HL-60 (cell line): Measurements from ENCODE around the gene GLI3.

Experiments used
- DNase-seq, 2 experiments: peaks; one replicate each; pipeline ENCODE4 v3.0.0-alpha.2; 2010 to 2020; ENCODE audit warnings: low read depth in 1 of 2, low spot score in 1 of 2
- H3K27ac ChIP-seq: fragments of 250-450 bp; sonication (Bioruptor Pico); replicated peaks from 2 replicates; pipeline ENCODE4 v1.5.1; 2020; ENCODE audit warnings: mild to moderate bottlenecking, moderate library complexity
- H3K27me3 ChIP-seq: fragments of 250-450 bp; sonication (Bioruptor Pico); 2 replicates; pipeline ENCODE4 v1.5.1; 2021; ENCODE audit warnings: mild to moderate bottlenecking, moderate library complexity; ENCODE audit not compliant: insufficient read depth, poor library complexity, severe bottlenecking
- H3K4me3 ChIP-seq: replicated peaks from 2 replicates; pipeline ENCODE4 v1.5.1; 2011; ENCODE audit warnings: mild to moderate bottlenecking, control low read depth, low read length; ENCODE audit not compliant: insufficient read depth
- GABPA ChIP-seq: IDR thresholded peaks from 2 replicates; pipeline ENCODE4 v1.6.1; 2012; ENCODE audit warnings: low read depth
- POLR2AphosphoS5 ChIP-seq: IDR thresholded peaks from 2 replicates; pipeline ENCODE4 v1.6.1; 2012; ENCODE audit warnings: low read depth
- SPI1 ChIP-seq: IDR thresholded peaks from 2 replicates; pipeline ENCODE4 v1.6.1; 2012; ENCODE audit warnings: low read depth, mild to moderate bottlenecking, borderline replicate concordance
- TF ChIP-seq, protein P1 (sequence below): IDR thresholded peaks from 2 replicates; pipeline ENCODE4 v1.6.1; 2012; ENCODE audit warnings: low read depth; ENCODE audit not compliant: insufficient replicate concordance
- TF ChIP-seq, protein P2 (sequence below): IDR thresholded peaks from one replicate; pipeline ENCODE4 v1.5.1; 2011; ENCODE audit warnings: low read length, control low read depth, inconsistent platforms; ENCODE audit not compliant: insufficient read depth

The GLI3 gene

DNA sequence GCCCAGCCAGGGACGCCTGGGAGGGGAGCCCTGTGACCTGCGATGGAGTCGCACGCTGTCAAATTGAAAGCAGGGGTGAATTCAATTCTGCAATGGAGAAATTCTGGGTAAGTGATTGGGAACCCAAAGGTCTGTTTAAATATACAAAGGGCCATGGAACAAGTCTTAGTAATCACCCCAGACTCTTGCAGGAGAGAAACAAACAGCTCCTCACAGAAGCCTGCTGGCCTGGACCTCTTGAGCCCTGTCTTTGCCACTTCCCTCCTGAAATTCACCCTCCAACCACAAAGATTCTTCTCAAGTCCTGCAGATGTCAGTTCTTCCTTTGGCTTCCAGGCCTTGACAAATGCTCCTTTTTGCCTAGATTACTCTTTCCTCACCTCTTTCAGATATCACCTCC lies 97.3 kb downstream of the GLI3 start:
- DNase-seq: no peak
- Histone ChIP-seq H3K27me3 (no peaks in the 10 kb centered on the region), H3K27ac (no peak overlapping the region), H3K4me3 (no peak overlapping the region)
- TF ChIP-seq POLR2AphosphoS5 (no peak), SPI1 (no peak), GABPA (no peak)
- TF ChIP-seq, protein P1, sequence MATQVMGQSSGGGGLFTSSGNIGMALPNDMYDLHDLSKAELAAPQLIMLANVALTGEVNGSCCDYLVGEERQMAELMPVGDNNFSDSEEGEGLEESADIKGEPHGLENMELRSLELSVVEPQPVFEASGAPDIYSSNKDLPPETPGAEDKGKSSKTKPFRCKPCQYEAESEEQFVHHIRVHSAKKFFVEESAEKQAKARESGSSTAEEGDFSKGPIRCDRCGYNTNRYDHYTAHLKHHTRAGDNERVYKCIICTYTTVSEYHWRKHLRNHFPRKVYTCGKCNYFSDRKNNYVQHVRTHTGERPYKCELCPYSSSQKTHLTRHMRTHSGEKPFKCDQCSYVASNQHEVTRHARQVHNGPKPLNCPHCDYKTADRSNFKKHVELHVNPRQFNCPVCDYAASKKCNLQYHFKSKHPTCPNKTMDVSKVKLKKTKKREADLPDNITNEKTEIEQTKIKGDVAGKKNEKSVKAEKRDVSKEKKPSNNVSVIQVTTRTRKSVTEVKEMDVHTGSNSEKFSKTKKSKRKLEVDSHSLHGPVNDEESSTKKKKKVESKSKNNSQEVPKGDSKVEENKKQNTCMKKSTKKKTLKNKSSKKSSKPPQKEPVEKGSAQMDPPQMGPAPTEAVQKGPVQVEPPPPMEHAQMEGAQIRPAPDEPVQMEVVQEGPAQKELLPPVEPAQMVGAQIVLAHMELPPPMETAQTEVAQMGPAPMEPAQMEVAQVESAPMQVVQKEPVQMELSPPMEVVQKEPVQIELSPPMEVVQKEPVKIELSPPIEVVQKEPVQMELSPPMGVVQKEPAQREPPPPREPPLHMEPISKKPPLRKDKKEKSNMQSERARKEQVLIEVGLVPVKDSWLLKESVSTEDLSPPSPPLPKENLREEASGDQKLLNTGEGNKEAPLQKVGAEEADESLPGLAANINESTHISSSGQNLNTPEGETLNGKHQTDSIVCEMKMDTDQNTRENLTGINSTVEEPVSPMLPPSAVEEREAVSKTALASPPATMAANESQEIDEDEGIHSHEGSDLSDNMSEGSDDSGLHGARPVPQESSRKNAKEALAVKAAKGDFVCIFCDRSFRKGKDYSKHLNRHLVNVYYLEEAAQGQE: no peak
- TF ChIP-seq, protein P2, sequence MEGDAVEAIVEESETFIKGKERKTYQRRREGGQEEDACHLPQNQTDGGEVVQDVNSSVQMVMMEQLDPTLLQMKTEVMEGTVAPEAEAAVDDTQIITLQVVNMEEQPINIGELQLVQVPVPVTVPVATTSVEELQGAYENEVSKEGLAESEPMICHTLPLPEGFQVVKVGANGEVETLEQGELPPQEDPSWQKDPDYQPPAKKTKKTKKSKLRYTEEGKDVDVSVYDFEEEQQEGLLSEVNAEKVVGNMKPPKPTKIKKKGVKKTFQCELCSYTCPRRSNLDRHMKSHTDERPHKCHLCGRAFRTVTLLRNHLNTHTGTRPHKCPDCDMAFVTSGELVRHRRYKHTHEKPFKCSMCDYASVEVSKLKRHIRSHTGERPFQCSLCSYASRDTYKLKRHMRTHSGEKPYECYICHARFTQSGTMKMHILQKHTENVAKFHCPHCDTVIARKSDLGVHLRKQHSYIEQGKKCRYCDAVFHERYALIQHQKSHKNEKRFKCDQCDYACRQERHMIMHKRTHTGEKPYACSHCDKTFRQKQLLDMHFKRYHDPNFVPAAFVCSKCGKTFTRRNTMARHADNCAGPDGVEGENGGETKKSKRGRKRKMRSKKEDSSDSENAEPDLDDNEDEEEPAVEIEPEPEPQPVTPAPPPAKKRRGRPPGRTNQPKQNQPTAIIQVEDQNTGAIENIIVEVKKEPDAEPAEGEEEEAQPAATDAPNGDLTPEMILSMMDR: no peak

DNA sequence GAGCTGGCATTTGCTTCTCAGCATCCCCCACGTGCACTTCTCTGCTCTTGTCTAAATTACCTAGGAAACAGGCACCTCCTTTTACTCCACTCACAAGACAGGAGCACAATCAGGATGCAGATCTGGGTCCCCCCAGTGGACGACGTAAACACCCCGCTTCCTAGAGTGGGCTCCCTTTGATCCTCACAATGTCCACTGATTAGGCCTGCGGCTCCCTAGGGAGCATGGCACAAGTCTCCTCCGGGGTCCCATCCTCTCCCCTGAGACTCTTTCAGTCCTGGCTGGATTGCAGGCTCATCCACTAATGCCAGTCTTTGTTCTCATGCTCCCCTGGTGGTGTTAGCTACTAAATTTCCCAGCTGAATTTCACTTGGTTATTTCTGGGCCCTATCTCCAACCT lies 98.3 kb downstream of the GLI3 start:
- H3K27me3 ChIP-seq: no peaks in the 10 kb centered on the region
- H3K4me3 ChIP-seq: no peak overlapping the region
- no peak for TF ChIP-seq GABPA
- no peak for TF ChIP-seq POLR2AphosphoS5
- TF ChIP-seq, protein P2: no peak
- TF ChIP-seq, protein P1: no peak
- no peak for TF ChIP-seq SPI1
- H3K27ac ChIP-seq: no peak overlapping the region
- no peak for DNase-seq

DNA sequence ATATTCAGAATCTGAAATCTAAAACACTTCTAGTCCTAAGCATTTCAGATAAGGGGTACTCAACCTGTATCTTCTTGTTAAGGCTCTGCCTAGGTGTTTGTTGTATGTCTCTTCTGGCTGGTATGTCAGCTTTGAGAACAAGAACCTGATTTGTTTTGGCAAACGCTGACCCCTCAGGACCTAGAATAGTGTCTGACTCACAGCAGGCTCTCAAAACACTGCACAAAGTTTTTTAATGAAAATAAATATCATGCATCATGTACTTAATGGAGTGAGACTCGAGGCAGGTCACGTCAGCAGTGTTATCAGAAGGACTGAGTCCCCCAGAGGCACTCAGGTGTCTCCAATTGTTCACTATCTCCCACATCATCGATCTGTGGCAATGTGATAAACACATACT lies 99.1 kb downstream of the GLI3 start:
- TF ChIP-seq GABPA (no peak), SPI1 (no peak), POLR2AphosphoS5 (no peak)
- TF ChIP-seq, protein P2: no peak
- TF ChIP-seq, protein P1: no peak
- no peak for DNase-seq
- no peak overlapping the region for H3K27ac ChIP-seq
- no peaks in the 10 kb centered on the region for H3K27me3 ChIP-seq
- no peak overlapping the region for H3K4me3 ChIP-seq
